ENCODE data around the gene RNASEH2A. TPM values are rescaled to one million over a fixed set of nuclear protein-coding genes. Genes with fewer than 3 reads are reported as not detected.

Gene RNASEH2A
- 118 and 120 TPM in 2 replicates for total RNA-seq (2014; rRNA removed)
- Bru-seq, nascent RNA: percentile 59 among the genes with signal in this experiment
- percentile 70 among the genes with signal in this experiment for BruChase-seq, experiment 1, labeled RNA remaining after a 6-hour chase
- percentile 49 among the genes with signal in this experiment for BruChase-seq, experiment 2, labeled RNA remaining after a 2-hour chase
- long read RNA-seq, transcript RNASEH2A-201 (8 exons, 2,753 nt): major isoform, 39 of 49 reads
- long read RNA-seq, partial matches to known transcripts: 2 of 49 reads
- long read RNA-seq, other reads (novel, unspliced or antisense): 7 of 49 reads

GRCh38 chr19:12806242-12807081, at the start of gene RNASEH2A:
TSS of gene RNASEH2A (plus strand) at chr19:12806584. CDS start at chr19:12806674, 90 bp downstream.
- TSS peak; percentile 70 for BruUV-seq (replicated peaks)
- H3K9me2 ChIP-seq (replicated peaks; ENCODE audit: low read length): no peaks in the 10 kb centered on the region
- CTCF ChIA-PET: no interaction called here
- TF ChIP-seq CTCF (conservative IDR thresholded peaks at IDR 0.05; ENCODE audit: low read depth, low read length): no peak
- no peak for TF ChIP-seq EZH2phosphoT487 (IDR thresholded peaks at IDR 0.05; ENCODE audit: borderline replicate concordance, low read length)
- no peak for TF ChIP-seq EZH2 (IDR thresholded peaks at IDR 0.05; ENCODE audit: low read length, unreplicated experiment)
- peak; percentile 97 for DNase-seq
- H3K36me3 ChIP-seq (ENCODE audit: low read depth, low read length): peaks cover 2% of the 10 kb centered on the region; the same call in 1 of the 2 replicates
- POLR2A ChIA-PET (ENCODE audit: unreplicated experiment): no interaction called here
- H3K79me2 ChIP-seq (ENCODE audit: low read length): peaks cover 17% of the 10 kb centered on the region
- H3K4me3 ChIP-seq (ENCODE audit: low read length): peak within 1 kb of the TSS; percentile 76
- H2AFZ ChIP-seq (ENCODE audit: low read length): peak within 1 kb of the TSS; percentile 92
- intact Hi-C loops (cut with micrococcal nuclease): no loop called here
- peak within 1 kb of the TSS; percentile 87 for H3K9ac ChIP-seq (ENCODE audit: low read length)
- ATAC-seq: peak; percentile 88
- no peak within 1 kb of the TSS; the same call in 1 of the 2 replicates for H3K27ac ChIP-seq (ENCODE audit: low read length)
- H3K9me3 ChIP-seq (ENCODE audit: low read length): no peaks in the 10 kb centered on the region
- H3K4me1 ChIP-seq (ENCODE audit: insufficient read depth, low read length): peaks cover 17% of the 10 kb centered on the region
- H3K27me3 ChIP-seq (ENCODE audit: low read length): no peaks in the 10 kb centered on the region
- no peaks in the 10 kb centered on the region for H4K20me1 ChIP-seq (ENCODE audit: low read length)
- H3K4me2 ChIP-seq (ENCODE audit: low read length): peak within 1 kb of the TSS; percentile 88
- no peaks in the 10 kb centered on the region for H3F3A ChIP-seq (ENCODE audit: low read length, unreplicated experiment)

- H3K9me2 ChIP-seq (replicated peaks; ENCODE audit: low read length): no peaks in the 10 kb centered on the region
- ChIA-PET CTCF (interaction anchor here (0.6 to 1.4 kb wide), 11 partner anchors 9 to 115 kb away, joined by 3 to 11 read pairs (median 5); partner anchors contain the start of gene JUNB), POLR2A (ENCODE audit: unreplicated experiment) (interaction anchor here (0.6 kb wide), 1 partner anchor 9 kb away, joined by 6 read pairs; no protein-coding TSS in a partner anchor)
- peak overlapping the region; percentile 53 for H3K4me3 ChIP-seq (ENCODE audit: low read length)
- H3K27me3 ChIP-seq (ENCODE audit: low read length): no peaks in the 10 kb centered on the region
- H3K27ac ChIP-seq (ENCODE audit: low read length): no peak overlapping the region
- intact Hi-C loops (cut with micrococcal nuclease): loop anchor here (1.0 kb wide), 1 partner anchor 40 kb away; no protein-coding TSS in a partner anchor
- TF ChIP-seq EZH2 (IDR thresholded peaks at IDR 0.05; ENCODE audit: low read length, unreplicated experiment) (no peak), CTCF (conservative IDR thresholded peaks at IDR 0.05; ENCODE audit: low read depth, low read length) (peak; percentile 97), EZH2phosphoT487 (IDR thresholded peaks at IDR 0.05; ENCODE audit: borderline replicate concordance, low read length) (no peak)
- H3K9ac ChIP-seq (ENCODE audit: low read length): no peak overlapping the region
- no peaks in the 10 kb centered on the region for H3K79me2 ChIP-seq (ENCODE audit: low read length)
- H3K4me1 ChIP-seq (ENCODE audit: insufficient read depth, low read length): no peaks in the 10 kb centered on the region
- DNase-seq (peak; percentile 90), ATAC-seq (peak; percentile 87)
- H2AFZ ChIP-seq (ENCODE audit: low read length): peak overlapping the region; percentile 76
- no peaks in the 10 kb centered on the region for H4K20me1 ChIP-seq (ENCODE audit: low read length)
- no peaks in the 10 kb centered on the region for H3K36me3 ChIP-seq (ENCODE audit: low read depth, low read length)
- H3K4me2 ChIP-seq (ENCODE audit: low read length): peak overlapping the region; percentile 78
- BruUV-seq (replicated peaks): no TSS peak
- H3F3A ChIP-seq (ENCODE audit: low read length, unreplicated experiment): no peaks in the 10 kb centered on the region
- H3K9me3 ChIP-seq (ENCODE audit: low read length): no peaks in the 10 kb centered on the region
Observed at GRCh38 chr19:12757544-12758274, 48.7 kb upstream of the RNASEH2A start.
